RKO (cell line): ENCODE measurements around the gene CDH1.
"Not testable (repeated sequence)": the region's sequence is repeated elsewhere in the genome, so short reads cannot be mapped to it uniquely, and the experiment has no call there.

Source experiments
- DNase-seq: peaks from one replicate; pipeline ENCODE4 v3.0.0-alpha.2; 2016; ENCODE audit warnings: low spot score

CDH1 gene

GRCh38 chr16:68762996-68763756, 26.1 kb downstream of the CDH1 start:
- no peak for DNase-seq

DNA sequence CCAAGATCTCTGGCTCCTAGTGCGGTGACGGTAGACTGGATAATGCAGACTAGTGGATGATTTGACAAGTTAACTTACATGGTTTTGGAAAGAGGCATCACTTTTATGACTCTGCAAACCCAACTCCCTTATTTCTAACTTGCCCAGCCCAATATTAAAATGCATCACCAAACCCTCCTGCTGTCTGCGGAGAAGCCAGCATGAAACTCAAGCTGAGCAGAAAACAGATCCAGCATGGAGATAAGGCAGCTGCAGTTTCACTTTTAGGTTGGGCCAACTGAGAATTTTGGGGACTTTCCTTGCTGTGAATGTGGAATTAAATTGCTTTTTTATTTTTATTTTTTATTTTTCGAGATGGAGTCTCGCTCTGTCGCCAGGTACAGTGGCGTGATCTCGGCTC, 27.8 kb downstream of the CDH1 start:
- no peak for DNase-seq

- DNase-seq: no peak
Measured at GRCh38 chr16:68767581-68767980, 30.5 kb downstream of the CDH1 start.

GRCh38 chr16:68768175-68768574, 31.1 kb downstream of the CDH1 start:
- DNase-seq: no peak

DNA sequence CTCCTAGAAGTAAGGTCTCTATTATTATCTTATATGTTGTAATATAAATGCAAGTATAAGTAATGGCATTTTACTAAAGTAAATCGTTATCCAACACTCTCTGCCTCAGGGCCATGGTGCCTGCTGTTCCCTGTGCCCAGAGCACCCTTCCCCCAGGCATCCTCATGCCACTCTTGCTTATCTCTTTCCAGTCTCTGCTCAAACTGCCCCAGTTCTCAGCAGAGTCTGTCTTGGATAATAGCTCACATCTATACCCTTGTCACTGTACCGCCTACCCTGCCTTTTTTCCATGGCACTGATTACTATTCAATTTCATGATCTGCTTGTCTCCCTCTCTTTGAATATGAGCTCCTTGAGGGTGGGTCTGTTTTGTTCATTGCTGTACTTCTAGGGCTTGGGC, 31.7 kb downstream of the CDH1 start:
- DNase-seq: no peak

DNA sequence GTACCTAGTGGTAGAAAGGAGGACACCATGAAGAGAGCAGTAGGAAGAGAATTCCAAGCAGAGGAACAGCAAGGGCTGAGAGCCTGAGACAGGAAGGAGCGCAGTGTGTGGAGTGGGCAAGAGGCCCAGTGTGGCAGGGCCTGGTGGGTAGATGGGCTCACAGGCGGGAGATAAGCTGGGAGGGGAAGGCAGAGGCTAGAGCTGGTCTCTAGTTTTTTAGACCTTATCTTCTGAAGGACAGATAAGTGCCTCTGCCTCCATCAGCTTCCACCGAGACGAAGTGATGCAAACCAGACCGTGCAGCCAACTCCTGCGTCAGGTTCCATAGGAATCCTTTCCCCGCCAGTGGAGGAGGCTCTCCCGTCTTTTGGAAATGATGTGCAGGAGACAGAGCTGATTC, 33.6 kb downstream of the CDH1 start:
- no peak for DNase-seq

DNA sequence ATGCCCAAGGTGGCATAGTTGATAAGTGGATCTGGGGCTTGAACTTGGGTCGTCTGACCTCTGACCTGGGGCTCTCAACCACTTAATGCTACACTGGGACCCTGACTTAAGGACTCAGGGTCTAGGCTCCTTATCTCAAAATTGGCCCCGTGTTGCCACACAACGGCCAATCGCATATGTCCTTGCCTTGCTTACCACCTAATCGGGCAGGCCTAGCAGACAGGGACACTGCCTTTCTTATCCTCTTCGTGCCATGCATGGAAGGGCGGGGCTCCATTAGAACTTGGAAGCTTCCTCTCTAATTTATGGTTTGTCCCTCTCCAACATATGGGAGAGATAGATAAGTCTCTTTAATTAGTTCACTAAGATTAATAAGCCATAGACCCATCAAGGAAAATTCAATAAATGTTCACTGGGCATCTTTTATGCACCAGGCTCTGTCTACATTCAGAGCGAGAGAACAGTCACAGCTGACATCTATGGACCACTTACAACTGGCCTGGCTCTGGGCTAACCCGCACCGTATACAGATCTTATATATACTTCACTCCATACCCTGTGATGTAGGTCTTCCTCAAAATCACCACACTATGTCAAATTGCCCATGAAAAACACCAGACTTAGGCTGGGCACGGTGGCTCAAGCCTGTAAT, 35.1 kb downstream of the CDH1 start:
- no peak for DNase-seq

GRCh38 chr16:68772871-68773270, 35.8 kb downstream of the CDH1 start:
- DNase-seq: no peak

DNA sequence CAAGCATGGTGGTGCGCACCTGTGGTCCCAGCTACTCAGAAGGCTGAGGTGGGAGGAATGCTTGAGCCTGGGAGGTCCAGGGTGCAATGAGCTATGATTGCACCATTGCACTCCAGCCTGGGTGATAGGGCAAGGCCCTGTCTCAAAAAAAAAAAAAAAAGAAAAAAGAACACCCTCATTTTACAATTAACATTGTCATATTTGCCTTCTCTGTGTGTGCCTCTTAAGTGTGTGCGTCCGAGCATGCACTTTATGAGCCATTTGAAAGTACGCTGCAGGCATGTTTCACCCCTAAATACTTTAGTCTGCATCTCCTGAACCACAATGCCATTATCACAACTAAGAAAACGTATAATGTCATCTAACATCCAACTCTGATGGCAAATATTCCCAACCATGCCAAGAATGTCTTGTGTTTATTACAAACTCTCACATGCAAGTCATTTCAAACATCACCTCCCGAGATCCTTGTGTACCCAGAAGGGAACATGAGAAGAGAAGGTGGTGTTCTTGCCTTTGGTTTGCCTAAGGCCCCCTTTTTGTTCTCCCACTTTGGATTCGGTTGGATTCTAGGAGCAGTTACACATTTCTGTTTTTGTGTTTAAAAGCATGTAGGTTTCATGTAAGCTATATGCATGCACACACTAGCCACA, 38.0 kb downstream of the CDH1 start:
- no peak for DNase-seq

GRCh38 chr16:68776821-68777485, 39.9 kb downstream of the CDH1 start:
- no peak for DNase-seq

DNA sequence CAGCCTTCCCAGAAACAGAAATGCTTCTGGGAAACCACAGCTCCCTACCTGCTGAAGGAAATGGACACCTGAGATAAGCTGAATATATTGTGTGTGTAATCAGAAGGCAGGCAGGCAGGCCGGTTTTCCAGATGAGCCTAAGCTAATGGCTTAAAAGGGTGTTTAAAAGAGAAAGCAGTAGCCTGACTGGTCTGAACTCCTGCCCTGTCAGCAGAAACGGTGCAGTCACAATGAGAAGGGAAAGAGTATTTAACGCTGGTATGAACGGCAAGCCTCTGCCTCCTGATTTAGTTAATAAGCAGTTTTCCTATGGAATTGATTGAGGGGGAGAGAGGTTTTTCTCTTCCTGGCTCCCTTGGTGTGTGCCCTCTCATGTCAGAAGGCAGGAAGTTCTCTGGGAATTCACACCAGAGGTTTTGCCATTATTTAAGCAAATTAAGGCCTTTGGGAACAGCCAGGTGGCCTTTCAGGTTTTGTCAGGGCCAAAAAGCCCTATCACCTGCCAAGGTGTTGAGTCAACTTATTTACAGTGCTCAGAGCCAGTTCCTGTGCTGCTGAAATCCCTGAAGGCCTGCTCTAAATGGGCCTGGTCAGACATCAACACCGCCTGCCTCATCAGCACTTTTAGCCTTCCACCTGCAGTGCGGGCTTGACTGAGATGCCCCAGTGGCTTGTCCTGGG, 41.6 kb downstream of the CDH1 start:
- no peak for DNase-seq

DNA sequence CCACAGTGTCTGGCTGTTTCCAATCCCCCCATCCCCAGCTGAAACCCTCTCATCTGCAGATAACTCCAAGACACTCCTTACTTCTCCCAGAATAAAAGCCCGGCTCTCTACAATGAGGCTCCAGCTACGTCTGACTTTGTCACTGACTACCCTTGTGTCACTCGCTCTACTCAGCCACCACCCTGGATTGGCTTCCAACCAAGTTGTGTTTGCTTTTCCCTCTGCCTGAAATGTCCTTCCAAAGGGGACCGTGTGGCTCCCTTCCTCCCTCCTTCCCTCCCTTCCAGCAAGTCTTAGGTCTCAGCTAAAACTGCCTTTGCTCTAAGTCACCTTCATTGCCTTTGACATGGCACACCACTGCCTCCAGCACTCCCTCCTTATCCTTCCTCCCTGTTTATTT, 42.8 kb downstream of the CDH1 start:
- DNase-seq: no peak

GRCh38 chr16:68781784-68782183, 44.7 kb downstream of the CDH1 start:
- no peak for DNase-seq

GRCh38 chr16:68782198-68783174, 45.4 kb downstream of the CDH1 start:
- no peak for DNase-seq

DNA sequence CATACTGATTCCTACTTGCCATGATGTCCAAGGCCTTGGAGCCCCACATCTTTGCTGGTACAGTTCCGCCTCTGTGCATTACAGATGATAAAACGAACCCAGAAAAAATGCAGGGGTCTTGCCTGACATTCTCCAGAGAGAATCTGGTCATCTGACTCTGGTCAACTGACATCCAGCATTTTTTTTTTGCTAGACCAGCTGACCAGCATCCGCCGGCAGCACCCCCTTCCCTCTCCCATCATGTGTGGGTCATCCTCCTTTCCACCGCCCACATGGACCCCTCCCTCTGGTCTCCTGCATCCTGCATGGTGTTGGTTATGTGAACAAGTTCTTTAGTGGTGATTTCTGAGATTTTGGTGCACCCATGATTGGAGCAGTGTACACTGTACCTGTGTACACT, 47.1 kb downstream of the CDH1 start:
- DNase-seq: no peak

GRCh38 chr16:68784721-68785120, 47.6 kb downstream of the CDH1 start:
- DNase-seq: no peak

GRCh38 chr16:68785715-68786114, 48.6 kb downstream of the CDH1 start:
- DNase-seq: no peak

DNA sequence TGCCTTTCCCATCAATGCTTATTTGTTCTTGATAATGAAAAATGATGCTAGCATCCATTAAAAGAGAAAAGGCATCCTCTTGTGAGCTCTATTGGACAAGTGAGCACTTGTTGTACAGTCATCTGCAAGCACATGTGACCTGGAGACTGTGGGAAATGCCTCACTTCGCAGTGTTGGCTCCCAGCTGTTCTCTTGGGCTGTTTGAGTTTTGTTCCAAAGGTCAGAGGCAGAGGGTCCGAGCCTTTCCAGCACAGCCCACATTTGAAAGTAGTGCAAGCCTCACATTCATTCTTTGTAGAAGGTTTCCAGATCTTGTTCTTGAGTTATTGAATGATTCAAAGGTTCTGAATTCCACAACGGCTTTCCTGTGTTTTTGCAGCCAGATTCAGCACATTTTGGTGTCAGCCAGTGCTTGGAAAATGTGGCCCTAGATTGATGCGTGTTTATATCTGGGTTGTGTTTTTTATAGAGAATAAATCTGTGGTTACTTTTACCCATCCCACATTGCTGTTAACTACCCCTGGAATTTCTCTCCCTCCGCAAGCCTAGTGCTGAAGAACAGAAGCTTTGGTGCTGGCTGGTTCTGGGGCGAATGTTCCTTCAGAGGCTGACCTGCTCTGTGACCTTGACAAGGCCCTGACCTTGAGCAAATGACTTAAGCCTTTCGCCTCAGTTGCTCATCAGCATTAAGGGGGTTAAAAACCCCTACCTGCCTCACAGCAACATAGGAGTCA, 49.8 kb downstream of the CDH1 start:
- no peak for DNase-seq

DNA sequence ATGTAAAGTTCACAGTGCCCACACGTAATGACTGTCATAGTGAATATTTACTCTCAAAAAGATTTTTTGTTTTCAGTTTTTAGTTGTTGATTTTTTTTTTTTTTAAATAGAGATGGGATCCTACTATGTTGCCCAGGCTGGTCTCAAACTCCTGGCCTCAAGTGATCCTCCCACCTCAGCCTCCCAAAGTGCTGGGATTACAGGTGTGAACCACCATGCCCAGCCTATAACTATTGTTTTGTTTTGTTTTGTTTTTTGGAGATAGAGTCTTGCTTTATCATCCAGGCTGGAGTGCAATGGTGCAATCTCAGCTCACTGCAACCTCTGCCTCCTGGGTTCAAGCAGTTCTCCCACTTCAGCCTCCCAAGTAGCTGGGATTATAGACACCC, 50.3 kb downstream of the CDH1 start:
- DNase-seq: not testable (repeated sequence)

GRCh38 chr16:68790130-68790761, 53.2 kb downstream of the CDH1 start:
- no peak for DNase-seq
